Fibroblast of the aortic adventitia (primary cell): ENCODE results near the gene ZNF865. TPM values are rescaled to one million over a fixed set of nuclear protein-coding genes. Genes with fewer than 3 reads are reported as not detected.

Experiments
- DNase-seq: peaks from one replicate; pipeline ENCODE4 v3.0.0-alpha.2; 2010; ENCODE audit warnings: low read depth
- H3K4me3 ChIP-seq: 2 replicates; pipeline ENCODE4 v1.5.1; 2011; ENCODE audit warnings: low read depth, mild to moderate bottlenecking, control low read depth, low read length, moderate library complexity
- CTCF ChIP-seq: IDR thresholded peaks from 2 replicates; pipeline ENCODE4 v1.5.1; 2011; ENCODE audit warnings: mild to moderate bottlenecking, low read length, control low read depth, inconsistent platforms; ENCODE audit not compliant: insufficient read depth
- total RNA-seq: library from RNA; depleted of rRNA; stranded (reverse); fragments of >200 nt; gene quantifications from 2 replicates; pipeline ENCODE4 v1.2.3, GENCODE V29; 2012; ENCODE audit warnings: low replicate concordance

The ZNF865 gene
- total RNA-seq, 1 donor: 1.5 TPM

- no peak overlapping the region for H3K4me3 ChIP-seq
- TF ChIP-seq CTCF: no peak
- no peak for DNase-seq
These were observed 16.7 kb upstream of the ZNF865 start for GRCh38 chr19:55588738-55589137.

- TF ChIP-seq CTCF: no peak
- no peak overlapping the region for H3K4me3 ChIP-seq
- no peak for DNase-seq
These were observed 15.3 kb upstream of the ZNF865 start for GRCh38 chr19:55590109-55590508.

DNA sequence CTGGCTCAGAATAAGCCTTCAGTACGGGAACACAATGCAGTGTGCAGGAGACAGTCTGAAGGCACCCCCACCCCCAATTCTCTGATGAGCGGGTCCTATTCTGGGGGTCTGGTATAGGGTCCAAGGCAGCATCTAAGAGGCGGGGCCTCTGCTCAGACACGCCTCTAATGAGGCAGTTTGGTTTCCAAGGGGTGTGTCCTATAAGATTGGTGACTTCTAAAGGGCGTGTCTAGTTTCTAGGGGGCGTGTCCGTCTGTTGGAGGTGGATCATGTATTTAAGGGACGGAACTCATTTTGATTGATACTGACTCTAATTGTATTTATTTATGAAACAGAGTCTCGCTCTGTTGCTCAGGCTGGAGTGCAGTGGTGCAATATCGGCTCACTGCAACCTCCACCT lies 14.8 kb upstream of the ZNF865 start:
- no peak for TF ChIP-seq CTCF
- no peak overlapping the region for H3K4me3 ChIP-seq
- no peak for DNase-seq

DNA sequence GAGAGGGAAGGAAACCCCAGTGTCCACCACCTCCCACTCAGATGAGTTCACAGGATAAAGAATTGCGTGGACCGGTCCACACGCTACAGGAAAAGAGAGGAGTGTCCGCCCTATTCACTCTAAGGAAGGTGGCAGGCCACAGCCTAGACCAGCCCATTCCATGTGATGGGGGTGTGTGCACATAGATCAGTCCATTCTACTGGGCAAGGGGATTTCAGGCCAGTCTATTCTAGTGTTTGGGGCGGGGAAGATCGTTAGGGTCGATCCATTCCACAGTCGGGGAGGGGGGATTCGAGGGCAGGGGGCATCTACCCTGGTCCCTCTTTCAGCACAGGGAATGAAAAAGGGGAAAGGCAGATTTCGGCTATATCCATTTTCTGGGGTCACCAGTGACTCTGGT lies 13.9 kb upstream of the ZNF865 start:
- TF ChIP-seq CTCF: no peak
- DNase-seq: no peak
- H3K4me3 ChIP-seq: no peak overlapping the region

GRCh38 chr19:55592391-55593090 lies 12.9 kb upstream of the ZNF865 start:
- TF ChIP-seq CTCF: no peak
- DNase-seq: no peak
- H3K4me3 ChIP-seq: no peak overlapping the region

- TF ChIP-seq CTCF: no peak
- H3K4me3 ChIP-seq: no peak overlapping the region
- no peak for DNase-seq
These were observed 12.2 kb upstream of the ZNF865 start for GRCh38 chr19:55593096-55593772.
